Astrocyte (in vitro differentiated cells and primary cell): ENCODE data around the gene PIM2. TPM values are rescaled to one million over a fixed set of nuclear protein-coding genes. Genes with fewer than 3 reads are reported as not detected.

Experiments
- DNase-seq: peaks from one replicate; pipeline ENCODE4 v3.0.0-alpha.2; 2010; ENCODE audit warnings: low read depth
- FAIRE-seq: peaks from 2 replicates; lab custom pipeline; 2011; peaks lifted over from hg19 to GRCh38; lab: Jason Lieb, UNC
- H2AFZ ChIP-seq: 2 replicates; pipeline ENCODE4 v1.6.0; 2012; ENCODE audit warnings: low read depth, low read length, inconsistent platforms
- H3K27ac ChIP-seq: 2 replicates; pipeline ENCODE4 v1.5.1; 2011; ENCODE audit warnings: low read depth, low read length, inconsistent platforms
- H3K27me3 ChIP-seq: 2 replicates; pipeline ENCODE4 v1.6.0; 2011; ENCODE audit warnings: low read length, inconsistent platforms; ENCODE audit not compliant: insufficient read depth
- H3K36me3 ChIP-seq: 2 replicates; pipeline ENCODE4 v1.5.1; 2011; ENCODE audit warnings: low read length, inconsistent platforms; ENCODE audit not compliant: insufficient read depth
- H3K4me1 ChIP-seq: 2 replicates; pipeline ENCODE4 v1.5.1; 2011; ENCODE audit warnings: low read length, inconsistent platforms; ENCODE audit not compliant: insufficient read depth
- H3K4me2 ChIP-seq: 2 replicates; pipeline ENCODE4 v1.6.0; 2012; ENCODE audit warnings: low read length, inconsistent platforms
- H3K4me3 ChIP-seq: 2 replicates; pipeline ENCODE4 v1.5.1; 2011; ENCODE audit warnings: low read depth, mild to moderate bottlenecking, low read length, inconsistent platforms; ENCODE audit not compliant: insufficient read depth
- H3K79me2 ChIP-seq: 2 replicates; pipeline ENCODE4 v1.6.0; 2012; ENCODE audit warnings: mild to moderate bottlenecking, low read length, inconsistent platforms; ENCODE audit not compliant: insufficient read depth
- H3K9ac ChIP-seq: 2 replicates; pipeline ENCODE4 v1.6.0; 2012; ENCODE audit warnings: mild to moderate bottlenecking, low read length, inconsistent platforms
- H3K9me3 ChIP-seq: 2 replicates; pipeline ENCODE4 v1.5.1; 2012; ENCODE audit warnings: low read depth, mild to moderate bottlenecking, low read length, inconsistent platforms; ENCODE audit not compliant: insufficient read depth
- H4K20me1 ChIP-seq: 2 replicates; pipeline ENCODE4 v1.6.0; 2012; ENCODE audit warnings: low read length, inconsistent platforms; ENCODE audit not compliant: insufficient read depth
- H3K27ac Mint-ChIP-seq: one replicate; pipeline ENCODE4 v1.8.0; 2021; ENCODE audit warnings: mild to moderate bottlenecking, mixed read lengths; ENCODE audit not compliant: unreplicated experiment
- H3K27me3 Mint-ChIP-seq: one replicate; pipeline ENCODE4 v1.8.0; 2021; ENCODE audit warnings: low read depth, mixed read lengths; ENCODE audit not compliant: unreplicated experiment
- H3K36me3 Mint-ChIP-seq: one replicate; pipeline ENCODE4 v1.8.0; 2021; ENCODE audit warnings: low read depth, mixed read lengths; ENCODE audit not compliant: unreplicated experiment
- H3K4me1 Mint-ChIP-seq: one replicate; pipeline ENCODE4 v1.8.0; 2021; ENCODE audit warnings: low read depth, mixed read lengths; ENCODE audit not compliant: unreplicated experiment
- H3K4me3 Mint-ChIP-seq: one replicate; pipeline ENCODE4 v1.8.0; 2021; ENCODE audit warnings: mild to moderate bottlenecking, moderate library complexity, mixed read lengths; ENCODE audit not compliant: unreplicated experiment
- H3K9me3 Mint-ChIP-seq: one replicate; pipeline ENCODE4 v1.8.0; 2021; ENCODE audit warnings: mild to moderate bottlenecking, mixed read lengths; ENCODE audit not compliant: unreplicated experiment
- EZH2 ChIP-seq: IDR thresholded peaks from 2 replicates; pipeline ENCODE4 v1.6.1; 2012; ENCODE audit warnings: mild to moderate bottlenecking, low read length, inconsistent platforms; ENCODE audit not compliant: insufficient read depth
- total RNA-seq: library from RNA; stranded (reverse); gene quantifications from 2 replicates; pipeline ENCODE4 v1.2.1, GENCODE V29; 2021
- TF ChIP-seq, protein P1 (sequence below): IDR thresholded peaks from 2 replicates; pipeline ENCODE4 v1.5.1; 2011; ENCODE audit warnings: low read depth, mild to moderate bottlenecking, inconsistent platforms, low read length, moderate library complexity; ENCODE audit not compliant: insufficient read depth

The PIM2 gene
- total RNA-seq, 1 donor from 2014 or later: 13.4 TPM

DNA sequence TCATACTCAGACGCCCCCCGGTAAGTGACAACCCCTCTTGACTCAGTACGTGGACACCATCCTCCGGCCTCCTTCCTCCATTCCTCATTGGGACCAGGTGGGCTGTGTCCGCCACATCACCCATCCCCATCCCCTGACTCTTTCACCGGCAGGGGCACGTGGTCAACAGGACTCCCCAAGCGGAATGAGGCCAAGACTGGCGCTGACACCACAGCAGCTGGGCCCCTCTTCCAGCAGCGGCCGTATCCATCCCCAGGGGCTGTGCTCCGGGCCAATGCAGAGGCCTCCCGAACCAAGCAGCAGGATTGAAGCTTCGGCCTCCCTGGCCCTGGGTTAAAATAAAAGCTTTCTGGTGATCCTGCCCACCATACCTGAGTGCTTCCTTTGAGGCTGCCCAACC, 16.0 kb downstream of the PIM2 start:
- Mint-ChIP-seq H3K36me3 (peaks cover 9% of the 10 kb centered on the region), H3K27me3 (no peaks in the 10 kb centered on the region), H3K27ac (no peak overlapping the region), H3K4me1 (peaks cover 5% of the 10 kb centered on the region), H3K9me3 (no peaks in the 10 kb centered on the region), H3K4me3 (no peak overlapping the region)
- peaks cover 34% of the 10 kb centered on the region for H3K79me2 ChIP-seq
- H3K27ac ChIP-seq: no peak overlapping the region
- H3K9me3 ChIP-seq: no peaks in the 10 kb centered on the region
- H4K20me1 ChIP-seq: peaks cover 26% of the 10 kb centered on the region
- H3K4me2 ChIP-seq: no peak overlapping the region
- no peak overlapping the region for H3K4me3 ChIP-seq
- H3K27me3 ChIP-seq: no peaks in the 10 kb centered on the region
- TF ChIP-seq EZH2: no peak
- TF ChIP-seq, protein P1, sequence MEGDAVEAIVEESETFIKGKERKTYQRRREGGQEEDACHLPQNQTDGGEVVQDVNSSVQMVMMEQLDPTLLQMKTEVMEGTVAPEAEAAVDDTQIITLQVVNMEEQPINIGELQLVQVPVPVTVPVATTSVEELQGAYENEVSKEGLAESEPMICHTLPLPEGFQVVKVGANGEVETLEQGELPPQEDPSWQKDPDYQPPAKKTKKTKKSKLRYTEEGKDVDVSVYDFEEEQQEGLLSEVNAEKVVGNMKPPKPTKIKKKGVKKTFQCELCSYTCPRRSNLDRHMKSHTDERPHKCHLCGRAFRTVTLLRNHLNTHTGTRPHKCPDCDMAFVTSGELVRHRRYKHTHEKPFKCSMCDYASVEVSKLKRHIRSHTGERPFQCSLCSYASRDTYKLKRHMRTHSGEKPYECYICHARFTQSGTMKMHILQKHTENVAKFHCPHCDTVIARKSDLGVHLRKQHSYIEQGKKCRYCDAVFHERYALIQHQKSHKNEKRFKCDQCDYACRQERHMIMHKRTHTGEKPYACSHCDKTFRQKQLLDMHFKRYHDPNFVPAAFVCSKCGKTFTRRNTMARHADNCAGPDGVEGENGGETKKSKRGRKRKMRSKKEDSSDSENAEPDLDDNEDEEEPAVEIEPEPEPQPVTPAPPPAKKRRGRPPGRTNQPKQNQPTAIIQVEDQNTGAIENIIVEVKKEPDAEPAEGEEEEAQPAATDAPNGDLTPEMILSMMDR: no peak
- no peaks in the 10 kb centered on the region for H3K4me1 ChIP-seq
- no peak for DNase-seq
- no peak for FAIRE-seq
- no peak overlapping the region for H3K9ac ChIP-seq
- H2AFZ ChIP-seq: no peak overlapping the region
- H3K36me3 ChIP-seq: peaks cover 5% of the 10 kb centered on the region

DNA sequence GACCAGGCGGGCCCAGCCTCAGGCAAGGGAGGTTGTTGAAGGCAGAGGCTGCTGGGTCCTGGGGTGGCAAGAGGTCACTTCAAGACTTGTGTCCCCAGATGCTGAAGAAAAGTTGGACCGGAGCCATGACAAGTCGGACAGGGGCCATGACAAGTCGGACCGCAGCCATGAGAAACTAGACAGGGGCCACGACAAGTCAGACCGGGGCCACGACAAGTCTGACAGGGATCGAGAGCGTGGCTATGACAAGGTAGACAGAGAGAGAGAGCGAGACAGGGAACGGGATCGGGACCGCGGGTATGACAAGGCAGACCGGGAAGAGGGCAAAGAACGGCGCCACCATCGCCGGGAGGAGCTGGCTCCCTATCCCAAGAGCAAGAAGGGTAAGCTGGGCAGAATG, 16.7 kb downstream of the PIM2 start:
- Histone ChIP-seq H3K4me3 (no peak overlapping the region), H2AFZ (no peak overlapping the region), H3K9me3 (no peaks in the 10 kb centered on the region), H3K36me3 (peaks cover 5% of the 10 kb centered on the region), H3K79me2 (peaks cover 34% of the 10 kb centered on the region), H3K4me1 (no peaks in the 10 kb centered on the region), H3K27me3 (no peaks in the 10 kb centered on the region), H3K9ac (no peak overlapping the region), H3K4me2 (no peak overlapping the region), H4K20me1 (peaks cover 26% of the 10 kb centered on the region), H3K27ac (no peak overlapping the region)
- no peak for FAIRE-seq
- Mint-ChIP-seq H3K4me3 (no peak overlapping the region), H3K27me3 (no peaks in the 10 kb centered on the region), H3K36me3 (peaks cover 9% of the 10 kb centered on the region), H3K4me1 (peaks cover 5% of the 10 kb centered on the region), H3K27ac (peak overlapping the region; percentile 38), H3K9me3 (no peaks in the 10 kb centered on the region)
- no peak for TF ChIP-seq EZH2
- TF ChIP-seq, protein P1: no peak
- no peak for DNase-seq

DNA sequence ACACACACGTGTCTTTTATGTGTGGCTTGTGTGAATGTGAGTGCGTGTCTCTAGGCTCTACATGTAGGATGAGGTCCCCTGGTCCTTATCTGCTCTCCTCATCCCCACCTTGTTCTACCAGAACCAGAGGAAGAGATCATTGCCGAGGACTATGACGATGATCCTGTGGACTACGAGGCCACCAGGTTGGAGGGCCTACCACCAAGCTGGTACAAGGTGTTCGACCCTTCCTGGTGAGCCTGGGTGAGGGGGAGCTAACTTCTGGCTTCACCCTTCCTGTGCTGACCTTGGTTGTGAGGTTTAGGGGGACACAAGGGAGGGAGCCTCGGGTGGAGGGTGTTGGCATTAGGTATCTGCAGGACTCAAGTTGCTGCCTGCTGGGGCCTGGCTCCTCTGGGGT, 17.8 kb downstream of the PIM2 start:
- Histone ChIP-seq H3K9me3 (no peaks in the 10 kb centered on the region), H4K20me1 (peaks cover 24% of the 10 kb centered on the region), H3K4me1 (peaks cover 3% of the 10 kb centered on the region), H3K4me3 (no peak overlapping the region), H2AFZ (no peak overlapping the region), H3K9ac (no peak overlapping the region), H3K36me3 (peaks cover 5% of the 10 kb centered on the region), H3K4me2 (no peak overlapping the region), H3K27me3 (no peaks in the 10 kb centered on the region), H3K27ac (no peak overlapping the region), H3K79me2 (peaks cover 42% of the 10 kb centered on the region)
- no peak for FAIRE-seq
- DNase-seq: no peak
- H3K9me3 Mint-ChIP-seq: no peaks in the 10 kb centered on the region
- no peak overlapping the region for H3K4me3 Mint-ChIP-seq
- no peaks in the 10 kb centered on the region for H3K27me3 Mint-ChIP-seq
- peaks cover 7% of the 10 kb centered on the region for H3K36me3 Mint-ChIP-seq
- H3K4me1 Mint-ChIP-seq: peaks cover 8% of the 10 kb centered on the region
- no peak for TF ChIP-seq EZH2
- TF ChIP-seq, protein P1: no peak
- H3K27ac Mint-ChIP-seq: peak overlapping the region; percentile 19
